HPDE6-E6E7 (cell line): ENCODE results near the gene ORC4.

ENCODE experiments used
- DNase-seq: peaks from one replicate; pipeline ENCODE4 v3.0.0; 2011; ENCODE audit warnings: missing footprints; ENCODE audit errors: extremely low spot score

ORC4 gene

DNA sequence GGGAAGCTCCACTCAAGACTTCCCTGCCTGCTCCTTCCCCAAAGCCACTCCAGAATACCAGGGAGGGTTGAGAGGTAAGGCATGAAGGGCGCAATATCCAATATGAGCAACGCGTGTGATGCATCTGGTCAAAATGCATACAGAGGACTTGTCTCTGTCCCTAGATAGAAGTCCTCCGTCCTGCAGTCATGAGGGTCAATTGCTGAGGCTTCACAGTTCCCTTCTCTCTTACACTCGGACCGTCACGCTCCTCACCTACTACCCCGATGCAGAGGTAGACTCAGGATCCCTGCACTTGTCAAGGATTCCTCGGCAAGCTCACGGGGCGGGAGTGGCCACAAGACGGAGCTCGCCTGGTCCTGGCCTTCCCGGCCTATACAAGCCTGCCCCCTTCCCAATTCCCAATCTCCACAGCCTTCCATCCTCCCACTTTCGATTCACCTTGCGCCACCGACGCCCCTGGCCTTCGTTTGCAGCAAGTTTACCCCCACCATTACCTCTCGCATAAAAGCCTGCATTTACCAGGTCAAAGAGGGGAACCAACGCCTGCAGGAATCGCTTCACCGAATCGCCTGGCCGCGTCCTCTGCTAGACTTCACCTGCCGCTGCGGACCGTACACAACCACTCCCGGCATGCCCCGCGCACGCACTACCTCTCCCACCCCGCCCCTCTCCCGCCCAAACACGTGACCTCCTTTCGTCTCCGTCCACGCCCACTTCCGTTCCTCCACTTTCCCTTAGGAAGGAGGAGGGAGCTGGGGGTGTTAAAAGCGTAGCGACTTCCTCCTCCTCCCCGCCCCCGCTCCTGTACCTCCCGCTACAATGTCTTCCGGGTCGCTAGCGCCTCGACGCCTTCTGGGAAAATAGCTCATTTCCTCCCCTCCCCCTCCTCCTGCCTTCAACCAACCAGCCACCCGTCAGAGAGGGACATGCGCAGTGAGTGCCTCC is at the start of gene ORC4:
Gene ORC4 (minus strand): TSS at position 627 of the 948 bp plus-strand sequence. CDS start 44,779 bp downstream, outside the sequence.
- peak; percentile 94 for DNase-seq

DNA sequence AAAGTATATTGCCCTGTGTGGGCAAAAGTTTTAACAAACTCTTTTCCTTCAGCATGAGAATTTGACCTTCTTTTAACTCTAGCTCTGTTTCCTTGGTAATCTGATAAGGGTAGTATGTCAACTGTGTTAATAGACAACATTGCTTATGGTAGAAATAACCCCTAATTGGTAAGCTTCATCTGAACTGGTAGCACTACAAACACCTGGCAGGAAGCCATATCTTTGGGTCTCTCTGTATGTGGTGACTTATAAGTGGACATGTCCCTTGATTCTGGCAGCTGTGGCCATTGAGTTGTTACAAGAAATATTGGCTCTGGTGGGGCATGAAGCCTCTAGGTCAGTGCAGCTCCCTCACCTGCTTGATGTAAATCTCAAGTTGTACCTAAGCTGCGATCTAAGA is 47.3 kb upstream of the ORC4 start:
- no peak for DNase-seq

DNA sequence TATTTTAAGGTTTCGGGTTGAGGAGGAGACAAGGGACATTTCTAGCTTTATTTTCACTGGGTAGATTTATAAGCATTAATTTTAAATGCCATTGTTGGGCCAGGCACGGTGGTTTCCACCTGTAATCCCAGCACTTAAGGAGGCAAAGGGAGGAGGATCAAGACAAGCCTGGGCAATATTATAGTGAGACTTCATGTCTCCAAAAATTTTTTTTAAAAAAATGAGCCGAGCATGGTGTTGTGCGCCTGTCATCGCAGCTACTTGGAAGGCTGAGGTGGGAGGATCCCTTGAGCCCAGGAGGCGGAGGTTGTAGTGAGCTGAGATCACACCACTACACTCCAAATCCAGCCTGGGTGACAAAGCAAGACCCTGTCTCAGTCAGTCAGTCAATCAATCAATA is 45.4 kb upstream of the ORC4 start:
- DNase-seq, result no peak

DNA sequence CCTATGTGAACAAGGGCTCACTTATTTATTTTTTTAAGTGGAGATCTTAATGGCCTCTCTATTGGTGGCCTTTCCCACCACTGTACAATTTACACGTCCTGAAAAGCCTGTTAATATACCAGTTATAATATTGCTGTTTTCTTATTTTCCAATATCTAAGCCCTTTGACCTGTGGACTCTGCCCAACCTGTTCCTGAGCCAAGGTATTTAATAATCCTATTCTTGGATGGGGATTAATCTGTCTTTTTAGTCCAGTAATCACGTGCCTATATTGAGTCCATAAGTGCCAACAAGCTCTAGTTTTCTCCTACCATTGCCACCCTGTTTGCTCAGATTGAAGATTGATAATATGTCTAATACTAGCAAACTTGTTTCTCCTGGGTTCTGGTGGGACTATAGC is 43.1 kb upstream of the ORC4 start:
- no peak for DNase-seq

DNA sequence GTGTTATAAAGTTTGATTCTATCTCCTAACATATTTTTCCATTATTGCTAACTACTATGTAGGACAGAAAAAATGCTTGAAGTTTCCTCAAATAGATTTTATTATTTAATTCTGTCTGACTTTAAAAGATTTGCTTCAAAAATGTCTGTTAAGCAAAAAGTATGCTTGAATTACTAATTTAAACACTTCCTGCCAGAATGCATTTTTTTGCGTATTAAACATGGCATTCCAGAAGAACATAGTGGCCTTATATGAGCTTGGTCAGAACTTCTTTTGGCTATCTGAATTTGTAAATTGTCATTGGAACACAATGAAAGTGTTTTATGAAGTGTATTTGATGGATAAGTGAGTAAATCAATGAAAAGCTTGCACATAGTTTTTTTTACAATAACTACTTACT is 38.1 kb upstream of the ORC4 start:
- no peak for DNase-seq

DNA sequence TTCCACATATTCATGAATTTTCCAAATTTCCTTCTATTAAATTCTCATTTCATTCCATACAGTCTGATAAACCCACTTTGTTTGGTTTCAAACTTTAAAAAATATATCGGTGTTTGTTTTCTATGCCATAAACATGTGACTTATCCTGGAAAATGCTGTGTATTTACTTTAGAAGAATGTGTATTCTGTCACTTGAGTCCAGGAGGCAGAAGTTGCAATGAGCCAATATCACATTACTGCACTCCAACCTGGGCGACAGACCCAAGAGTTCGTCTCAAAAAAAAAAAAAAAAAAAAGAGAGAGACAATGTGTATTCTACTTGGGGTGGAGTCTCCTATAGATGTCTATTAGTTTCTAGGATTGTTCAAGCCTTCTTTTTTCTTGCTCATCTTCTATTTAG is 32.1 kb upstream of the ORC4 start:
- DNase-seq, result no peak

DNA sequence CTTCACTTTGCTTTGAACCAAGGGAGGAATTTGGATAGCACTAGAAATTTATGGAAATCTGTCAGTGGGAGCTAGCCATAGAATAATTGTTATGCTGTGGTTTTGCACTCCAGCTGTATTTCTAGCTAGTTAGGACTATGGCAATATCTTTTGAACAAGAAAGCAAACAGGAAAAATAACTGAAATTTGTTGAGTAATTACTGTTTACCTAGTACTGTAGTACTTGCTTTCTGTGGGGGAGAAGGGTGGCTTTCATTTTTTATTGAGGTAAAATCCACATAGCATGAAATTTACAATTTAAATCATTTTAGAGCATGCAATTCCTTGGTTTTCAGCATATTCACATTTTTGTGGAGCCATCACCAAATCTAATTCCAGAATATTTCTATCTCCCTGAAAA is 28.7 kb upstream of the ORC4 start:
- DNase-seq, result no peak

DNA sequence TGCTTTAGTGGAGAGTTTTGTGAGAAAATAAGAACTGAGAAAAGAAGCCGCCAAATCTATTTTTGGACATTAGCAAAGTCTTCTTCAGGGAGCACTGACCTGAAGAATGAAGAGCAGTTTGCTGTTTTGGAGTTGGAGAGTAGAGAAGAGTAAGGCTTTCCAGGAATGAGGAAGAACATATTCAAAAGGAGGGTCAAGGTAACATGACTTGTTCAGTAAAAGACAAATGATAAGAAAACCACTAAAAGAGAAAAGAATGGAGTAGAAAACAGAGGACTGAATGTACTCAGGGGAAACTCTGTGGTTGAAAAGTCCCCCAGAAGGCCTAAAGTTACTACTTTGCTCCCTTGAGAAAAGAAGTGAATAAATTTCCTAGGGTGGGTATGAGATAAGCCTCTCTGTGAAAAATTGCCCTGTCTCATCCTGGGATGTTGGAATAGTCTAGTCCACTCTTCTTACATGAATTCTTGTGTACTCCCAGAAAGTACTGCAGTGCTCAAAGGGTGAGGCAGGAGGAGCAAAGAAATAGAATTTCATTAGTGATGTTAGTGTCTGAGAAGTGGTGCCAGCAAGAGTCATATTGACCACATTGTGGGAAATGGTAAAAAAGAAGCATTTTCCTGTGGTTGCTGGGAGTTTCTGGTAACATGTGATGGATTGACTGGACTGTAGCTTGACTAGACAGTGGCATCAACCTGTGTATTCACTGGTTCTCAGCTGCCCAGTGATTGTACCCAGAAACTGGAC is 28.1 kb upstream of the ORC4 start:
- no peak for DNase-seq

DNA sequence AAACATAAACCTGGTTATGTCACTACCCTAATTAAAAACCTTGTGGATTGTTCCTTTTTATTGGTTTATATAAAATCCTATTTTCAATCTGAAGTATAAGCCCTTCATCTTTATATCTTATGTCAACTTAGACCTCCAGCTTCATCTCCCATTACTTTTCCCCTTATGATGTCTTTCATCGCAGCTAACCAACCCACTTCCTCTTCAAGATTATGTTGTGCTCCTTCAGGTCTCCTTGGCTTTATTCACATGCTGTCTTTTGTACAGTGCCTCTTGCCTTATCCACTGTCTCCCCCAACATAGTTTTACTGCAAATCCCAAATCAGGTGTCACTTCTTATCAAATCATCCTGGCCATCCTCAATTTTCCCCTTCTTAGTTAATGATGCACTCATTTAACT is 26.3 kb upstream of the ORC4 start:
- DNase-seq, result no peak

DNA sequence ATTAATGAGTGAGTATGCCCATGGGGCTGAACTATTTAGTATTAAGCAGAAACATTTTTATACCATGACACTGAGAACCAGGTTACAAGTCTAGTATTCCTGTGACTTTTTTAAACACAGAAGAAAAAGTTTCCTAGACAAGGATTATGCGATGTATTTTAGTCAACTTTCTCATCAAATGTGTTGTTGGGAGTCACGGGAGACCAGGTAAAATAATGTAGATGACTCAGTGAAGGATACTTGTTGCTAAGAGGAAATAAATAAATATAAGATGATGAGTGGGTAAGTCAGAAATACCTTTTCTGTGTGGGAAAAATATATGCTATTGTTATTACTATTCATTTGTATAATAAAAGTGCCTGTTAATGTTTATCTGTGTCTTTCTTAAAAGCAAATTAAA is 23.8 kb upstream of the ORC4 start:
- DNase-seq, result peak; percentile 2

DNA sequence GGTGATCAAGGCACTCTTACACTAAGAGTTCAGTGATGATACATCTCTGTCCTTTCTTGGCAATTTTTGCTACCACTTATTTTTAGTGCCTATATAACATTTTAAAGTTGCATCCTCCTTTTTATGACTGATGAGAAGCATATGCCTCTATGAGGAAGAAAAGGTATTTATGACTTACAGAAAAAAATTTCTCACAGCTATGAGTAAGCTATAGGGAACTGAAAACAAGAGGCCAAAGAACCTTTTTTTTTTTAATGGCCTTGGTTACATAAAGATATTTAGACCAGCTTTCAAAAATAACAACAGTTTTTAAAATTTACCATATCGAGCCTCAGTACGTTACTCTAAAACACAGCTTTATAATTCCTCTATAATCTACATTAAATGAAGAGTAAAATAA is 21.7 kb upstream of the ORC4 start:
- no peak for DNase-seq

DNA sequence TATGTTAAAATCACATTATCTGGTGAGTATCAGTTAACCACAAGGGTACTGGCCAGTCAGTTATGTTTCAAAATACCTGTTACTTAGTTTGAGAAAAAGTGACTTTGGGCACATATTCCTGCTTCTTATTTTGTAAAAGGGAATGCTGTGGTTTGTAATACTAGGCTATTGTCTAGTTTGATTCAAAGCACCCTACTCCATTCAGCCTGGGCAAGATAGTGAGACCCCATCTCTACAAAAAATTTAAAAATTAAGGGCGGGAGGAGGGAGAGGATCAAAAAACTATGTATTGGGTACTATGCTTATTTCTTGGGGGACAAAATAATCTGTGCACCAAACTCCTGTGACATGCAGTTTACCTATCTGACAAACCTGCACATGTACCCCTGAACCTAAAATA is 19.2 kb upstream of the ORC4 start:
- DNase-seq, result no peak

DNA sequence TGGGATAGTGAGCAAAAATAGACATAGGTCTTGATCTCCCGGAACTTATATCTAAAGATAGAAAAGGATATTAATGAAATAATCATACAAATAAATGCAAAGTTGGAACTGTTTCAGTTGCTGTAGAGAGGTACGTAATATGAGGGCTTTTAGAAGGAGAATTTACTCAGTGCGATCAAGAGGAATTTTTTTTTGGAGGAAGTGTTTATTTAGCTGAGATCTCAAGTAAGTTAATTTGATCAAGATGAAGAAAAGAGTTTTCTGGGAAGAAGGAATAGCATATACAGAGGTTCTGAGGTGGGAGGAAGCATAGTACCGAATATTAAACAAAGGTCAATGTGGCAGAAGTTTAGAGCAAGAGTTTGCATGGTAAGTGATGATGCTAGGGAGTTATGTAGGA is 11.7 kb upstream of the ORC4 start:
- no peak for DNase-seq

DNA sequence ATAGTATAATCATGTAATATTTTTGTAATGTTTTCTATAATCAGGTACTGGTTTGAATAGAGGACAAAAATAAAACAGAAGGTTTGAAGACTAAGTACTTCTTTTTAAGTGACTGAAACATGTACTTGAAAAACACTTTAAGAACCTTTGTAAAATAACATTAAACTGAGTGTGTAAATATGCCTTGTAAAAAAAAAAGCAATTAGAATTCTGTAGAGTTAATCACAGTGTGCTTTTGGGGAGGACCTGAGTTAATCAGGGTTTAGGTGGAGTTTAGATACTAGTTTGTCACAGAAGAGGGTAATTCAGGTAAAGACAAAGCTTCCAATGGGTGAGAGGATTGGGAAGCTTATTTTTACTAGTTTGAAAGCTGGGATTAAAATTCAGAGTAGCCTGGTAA is 10.6 kb upstream of the ORC4 start:
- DNase-seq, result no peak

DNA sequence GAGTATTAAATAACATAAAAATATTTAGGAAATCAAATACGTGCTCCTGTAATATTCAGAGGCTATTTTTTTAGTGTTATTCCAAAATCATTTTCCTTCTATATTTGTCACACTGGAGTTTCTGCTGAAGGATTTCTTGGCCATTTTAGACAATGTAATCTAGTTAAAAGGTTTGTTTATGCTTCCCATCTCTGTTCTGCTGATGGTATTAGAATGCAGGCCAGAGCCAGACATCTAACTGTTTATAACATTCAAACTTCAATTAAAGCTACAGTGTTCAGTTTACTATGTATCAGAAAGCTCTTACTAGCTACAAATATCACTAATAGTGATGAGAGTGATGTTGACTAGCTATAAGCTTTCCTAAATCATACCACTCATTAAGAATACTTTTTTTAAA is 8.2 kb upstream of the ORC4 start:
- DNase-seq, result no peak

DNA sequence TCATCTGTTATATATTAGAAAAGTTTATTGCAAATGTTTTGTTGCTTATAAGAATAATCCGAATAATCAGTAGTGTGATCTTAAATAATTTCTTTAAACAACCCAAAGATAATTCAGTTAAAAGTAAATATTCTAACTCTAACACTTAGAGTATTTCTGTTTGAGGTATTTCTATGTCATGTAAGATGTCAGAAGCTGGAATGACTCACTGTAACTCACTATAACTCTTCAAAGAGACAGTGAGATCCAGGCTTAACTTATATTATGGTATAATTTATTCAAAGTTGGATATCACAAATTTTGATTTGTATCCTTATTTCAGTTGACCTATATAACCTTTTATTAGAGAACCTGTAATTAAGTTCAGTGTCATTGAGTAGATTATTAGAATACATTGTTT is 7.3 kb upstream of the ORC4 start:
- no peak for DNase-seq

DNA sequence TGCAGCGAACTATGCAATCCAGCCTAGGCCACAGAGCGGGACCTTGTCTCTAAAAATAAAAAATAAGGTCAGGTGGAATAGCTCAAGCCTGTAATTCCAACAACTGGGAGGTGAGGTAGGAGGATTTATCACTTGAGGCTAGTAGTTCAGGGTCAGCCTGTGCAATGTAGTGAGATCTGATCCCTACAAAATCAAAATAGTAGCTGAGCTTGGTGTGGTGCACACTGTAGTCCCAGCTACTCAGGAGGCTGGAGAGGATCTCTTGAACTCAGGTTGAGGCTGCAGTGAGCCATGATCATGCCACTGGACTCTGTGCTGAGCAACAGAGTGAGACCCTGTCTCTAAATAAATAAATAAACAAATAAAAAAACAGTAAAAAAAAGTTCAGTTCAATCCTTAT is 6.0 kb upstream of the ORC4 start:
- no peak for DNase-seq

DNA sequence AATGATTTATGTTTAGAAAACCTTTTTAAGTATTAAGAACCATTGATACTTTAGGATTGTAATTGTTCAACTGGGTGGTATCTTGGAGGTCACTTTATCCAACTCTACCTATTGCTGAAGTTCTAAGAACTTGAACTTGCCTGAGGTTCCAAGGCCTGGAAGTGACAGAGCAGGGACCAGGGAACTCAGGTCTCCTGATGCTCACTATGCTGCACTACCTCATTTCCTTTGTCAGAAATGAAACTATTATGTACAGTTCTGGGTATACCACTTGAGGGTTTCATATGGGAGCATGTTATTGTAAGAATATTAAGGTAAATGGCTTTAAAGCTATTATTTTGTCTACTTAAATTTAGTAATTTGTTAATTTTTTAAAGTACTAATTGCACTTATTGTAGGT is 3.3 kb upstream of the ORC4 start:
- no peak for DNase-seq

DNA sequence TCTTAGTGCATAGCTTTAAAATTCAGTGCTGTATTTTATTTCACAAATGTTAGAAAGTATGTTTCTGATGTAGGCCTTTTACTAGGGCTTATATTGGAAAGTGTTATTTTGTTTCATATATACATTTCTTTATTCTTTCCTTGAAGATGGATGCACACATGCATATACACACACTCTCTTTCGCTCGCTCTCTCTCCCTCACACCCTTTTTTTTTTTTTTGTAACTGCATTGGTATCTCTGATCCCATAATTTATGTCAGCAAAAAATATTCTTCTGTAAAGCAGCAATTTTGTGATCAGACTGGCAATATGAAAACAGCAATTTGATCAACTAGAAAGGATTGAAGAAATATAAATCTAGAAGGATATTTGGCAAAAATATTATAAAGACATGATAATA is 2.3 kb upstream of the ORC4 start:
- DNase-seq, result no peak

DNA sequence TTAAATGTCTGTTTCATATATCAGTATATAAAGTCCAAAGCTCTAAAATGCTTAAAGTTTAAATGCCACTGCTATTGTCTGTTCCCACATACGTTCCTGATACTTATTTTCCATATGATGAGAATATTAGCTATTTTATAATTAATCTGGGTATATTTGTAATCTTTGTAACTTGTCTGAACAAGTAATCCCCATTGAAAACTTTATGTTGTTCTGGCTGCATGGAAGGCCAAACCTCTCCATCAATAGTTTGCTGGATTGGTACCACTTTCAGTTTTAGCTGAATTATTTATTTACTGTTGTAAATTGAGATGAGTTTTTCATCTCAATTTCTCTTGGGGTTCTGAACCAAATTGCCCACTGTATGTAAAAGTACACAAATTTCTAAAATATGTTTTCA is 1.8 kb upstream of the ORC4 start:
- DNase-seq, result no peak

DNA sequence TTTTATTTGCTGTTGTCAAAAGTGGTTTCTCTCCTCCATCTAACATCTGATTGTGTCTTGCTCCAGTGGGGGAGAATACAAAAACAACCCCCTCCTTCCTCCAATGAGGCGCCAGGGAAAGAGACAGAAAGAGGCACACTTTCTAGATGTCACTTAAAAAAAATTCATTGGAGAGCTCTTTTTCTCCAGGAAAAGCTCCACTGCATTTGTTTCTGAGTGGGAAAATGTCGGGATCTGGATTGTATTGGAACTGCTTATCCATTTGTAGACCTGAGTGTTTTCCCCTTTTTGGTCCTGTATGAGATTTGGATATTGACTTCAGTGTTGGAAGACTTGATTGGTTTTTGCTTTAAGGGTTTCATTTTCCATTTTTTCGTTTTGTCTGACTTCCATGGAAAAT is 1.3 kb upstream of the ORC4 start:
- no peak for DNase-seq

DNA sequence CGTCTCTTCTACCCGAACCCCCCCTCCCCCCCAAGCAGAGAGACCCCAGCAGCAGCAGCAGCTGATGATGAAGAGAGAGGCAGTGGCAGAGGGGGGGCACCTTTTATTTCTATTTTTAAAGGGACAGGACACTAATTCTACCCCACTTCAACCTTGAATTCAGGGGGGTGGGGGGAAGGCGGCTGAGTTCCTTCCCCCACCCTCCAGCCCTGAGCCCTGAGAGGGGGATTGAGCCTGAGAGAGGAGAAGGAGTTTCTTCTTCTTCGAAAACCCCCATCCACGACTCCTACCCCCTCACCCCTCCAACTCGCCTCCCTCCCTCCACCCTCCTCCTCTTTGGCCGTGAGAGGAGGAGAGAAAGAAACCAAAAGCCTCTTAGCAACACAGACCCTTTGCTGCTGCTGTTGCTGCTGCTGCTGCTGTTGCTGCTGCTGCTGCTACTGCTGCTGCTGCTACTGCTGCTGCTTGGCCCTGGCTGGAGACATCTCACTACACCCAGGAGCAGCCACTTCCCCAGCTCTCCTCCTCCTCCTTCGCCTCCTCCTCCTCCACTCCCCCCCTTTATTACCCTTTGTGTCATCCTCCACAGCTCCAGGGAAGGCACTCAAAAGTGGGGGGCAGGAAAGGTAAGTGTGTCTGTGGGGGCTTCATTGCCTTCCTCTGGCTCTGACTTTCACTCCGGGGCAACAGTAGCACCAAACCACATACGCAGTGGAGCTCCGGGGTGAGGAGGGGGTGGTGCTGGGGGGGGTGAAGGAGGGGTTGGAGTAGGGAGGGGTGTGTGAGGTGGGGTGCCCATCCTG is 723 bp upstream of the ORC4 start, which contains the start of gene MBD5:
Gene MBD5 (plus strand): TSS at position 33 of the 803 bp plus-strand sequence.
- DNase-seq, result peak; percentile 13
